Stimulated activated CD8-positive, alpha-beta memory T cell treated with anti-CD3 and anti-CD28 coated beads, Interleukin-2, amount 100 ng/mL, for 1 hour (primary cell): ENCODE results near the gene HID1.

Experiments used
- DNase-seq, 2 donors: peaks; one replicate each; pipeline ENCODE4 v3.0.0-alpha.2; 2020; ENCODE audit warnings: low read depth in 2 of 2

HID1 gene

DNA sequence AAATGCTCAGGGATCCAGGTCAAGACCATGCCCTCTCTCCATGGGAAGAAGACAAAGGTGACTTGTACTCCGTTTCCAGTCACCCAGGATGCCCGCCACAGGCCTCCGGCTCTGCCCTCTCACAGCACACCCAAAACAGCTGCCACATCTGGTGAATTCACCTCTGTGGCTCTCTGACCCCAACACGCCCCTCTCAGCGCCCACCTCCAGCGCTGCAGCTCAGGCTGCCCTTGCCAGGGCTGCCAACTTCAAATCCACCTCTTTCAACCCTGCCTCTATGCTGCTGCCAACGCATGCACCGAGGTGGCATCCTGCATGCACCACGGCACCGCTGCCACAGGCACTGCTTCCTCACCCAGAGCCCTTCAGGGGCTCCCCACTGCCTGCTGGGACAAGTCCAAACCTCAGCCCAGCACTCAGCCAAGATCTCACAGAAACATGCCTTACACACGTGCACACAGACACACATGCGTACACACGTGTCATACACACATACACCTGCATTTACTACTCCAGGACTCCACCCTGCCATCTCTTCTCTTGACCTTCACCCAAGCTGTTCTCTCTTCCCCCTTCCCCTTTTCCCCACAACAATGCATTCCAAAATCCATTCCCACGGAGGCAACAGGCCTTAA is 7.5 kb downstream of the HID1 start:
- no peak for DNase-seq

DNA sequence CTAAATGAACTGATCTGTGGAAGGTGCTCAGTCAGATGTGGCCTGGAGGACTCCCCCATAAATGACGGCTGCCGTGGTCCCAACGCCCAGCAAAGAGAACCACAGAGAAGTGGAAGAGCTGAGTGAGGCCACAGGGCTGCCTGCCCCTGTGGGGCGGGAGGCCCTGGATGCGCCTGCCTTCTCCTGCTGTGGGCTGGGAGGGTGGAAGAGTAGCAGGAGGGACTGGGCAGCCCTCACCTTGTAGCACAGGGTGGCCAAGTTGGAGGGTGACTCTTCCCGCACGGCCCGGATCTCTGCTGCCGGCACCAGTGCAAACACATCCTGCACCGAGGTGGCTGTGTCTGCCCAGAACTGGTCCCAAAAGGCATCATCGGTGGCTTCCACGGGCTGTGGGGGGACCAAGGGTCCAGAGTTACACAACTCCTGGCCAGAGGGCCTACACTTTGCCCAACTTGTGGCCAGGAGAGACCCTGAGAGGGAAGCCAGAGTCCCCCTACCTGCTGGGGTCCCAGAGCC is 8.3 kb downstream of the HID1 start:
- no peak for DNase-seq

DNA sequence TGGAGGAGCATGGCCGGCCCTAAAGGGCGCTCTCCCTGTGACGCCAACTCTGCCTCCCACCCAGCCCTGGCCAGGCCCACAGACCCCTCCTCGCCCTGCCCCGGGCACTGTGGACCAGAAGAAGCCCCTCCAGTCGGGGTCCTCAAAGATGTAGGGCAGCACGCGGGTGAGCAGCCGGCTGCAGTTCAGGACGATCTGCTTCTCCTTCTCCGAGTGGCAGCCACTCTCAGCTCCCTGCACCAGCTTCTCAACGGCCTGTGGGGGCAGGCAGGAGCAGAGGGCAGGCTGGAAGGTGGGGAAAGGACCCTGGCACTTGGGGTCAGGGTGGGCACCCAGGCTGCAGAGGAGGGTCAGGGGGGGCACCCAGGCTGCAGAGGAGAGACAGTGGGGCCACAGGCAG is 8.9 kb downstream of the HID1 start:
- DNase-seq, result no peak

DNA sequence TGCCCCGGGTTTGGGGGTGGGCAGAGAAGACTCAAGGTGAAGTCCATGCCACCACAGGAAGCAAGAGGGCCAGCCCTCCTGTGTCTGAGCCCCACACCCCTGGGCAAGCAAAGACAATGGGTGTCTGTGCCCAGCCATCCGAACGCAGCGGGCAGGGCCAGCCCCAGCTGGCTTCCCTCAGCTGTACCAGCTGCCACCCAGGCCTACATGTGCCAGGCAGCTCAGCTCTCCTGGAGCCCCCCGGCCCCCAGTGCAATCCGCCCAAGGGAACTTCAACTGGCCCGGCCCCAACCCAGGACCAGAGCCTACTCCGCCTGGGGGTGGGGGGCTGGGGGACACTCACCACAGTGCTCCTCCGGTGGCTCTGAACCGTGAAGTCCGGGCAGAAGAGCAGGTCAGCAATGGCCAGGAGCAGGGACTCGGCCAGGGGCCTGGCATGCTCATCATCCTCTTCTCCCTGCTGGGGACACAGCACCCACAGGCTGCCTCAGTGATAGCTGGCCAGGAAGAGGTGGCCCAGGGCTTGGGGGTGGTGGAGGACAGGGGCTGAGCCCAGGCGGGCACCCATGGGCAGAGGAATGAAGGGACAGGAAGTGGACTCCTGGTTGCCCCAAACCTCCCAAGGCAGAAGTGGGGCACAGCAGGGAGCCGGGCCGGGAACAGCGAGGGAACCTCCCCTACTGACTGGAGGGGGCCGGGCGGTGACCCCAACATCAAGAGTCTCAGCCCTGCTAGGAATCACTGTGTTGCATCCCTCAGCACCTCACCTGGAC is 9.8 kb downstream of the HID1 start:
- no peak for DNase-seq

DNA sequence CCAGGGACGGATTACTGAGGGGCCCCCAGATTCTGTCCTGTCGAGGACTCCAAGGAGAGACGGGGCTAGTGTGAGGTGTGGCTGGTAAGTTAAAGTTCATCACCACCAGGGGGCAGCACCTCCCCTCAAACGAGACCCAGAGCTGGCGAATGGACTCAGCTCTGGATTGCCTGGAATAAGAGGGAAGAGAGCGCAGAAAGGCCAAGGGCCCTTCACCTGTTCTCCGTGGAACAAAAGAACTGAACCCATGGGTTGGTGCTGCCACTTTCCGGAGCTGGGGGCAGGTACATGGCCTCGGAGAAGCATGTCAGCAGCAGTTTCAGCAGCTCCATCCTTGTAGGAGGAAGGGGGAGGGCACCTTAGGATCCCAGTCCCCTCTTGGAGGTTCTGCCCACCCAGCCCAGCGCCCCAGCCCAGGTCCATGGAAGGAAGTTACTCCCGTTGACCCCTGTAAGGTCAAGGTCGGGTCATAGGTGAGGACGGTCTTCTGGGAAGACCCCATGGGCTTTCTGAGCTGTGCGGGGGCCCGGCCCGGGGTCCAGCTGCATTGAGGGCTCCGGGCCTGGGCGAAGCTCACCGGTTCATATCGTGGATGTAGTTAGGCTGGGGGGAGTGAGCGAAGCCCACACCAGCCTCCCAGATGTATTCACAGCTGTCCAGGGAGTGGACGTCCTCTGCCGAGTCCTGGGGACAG is 10.8 kb downstream of the HID1 start:
- DNase-seq, result peak; percentile 68 to 73

DNA sequence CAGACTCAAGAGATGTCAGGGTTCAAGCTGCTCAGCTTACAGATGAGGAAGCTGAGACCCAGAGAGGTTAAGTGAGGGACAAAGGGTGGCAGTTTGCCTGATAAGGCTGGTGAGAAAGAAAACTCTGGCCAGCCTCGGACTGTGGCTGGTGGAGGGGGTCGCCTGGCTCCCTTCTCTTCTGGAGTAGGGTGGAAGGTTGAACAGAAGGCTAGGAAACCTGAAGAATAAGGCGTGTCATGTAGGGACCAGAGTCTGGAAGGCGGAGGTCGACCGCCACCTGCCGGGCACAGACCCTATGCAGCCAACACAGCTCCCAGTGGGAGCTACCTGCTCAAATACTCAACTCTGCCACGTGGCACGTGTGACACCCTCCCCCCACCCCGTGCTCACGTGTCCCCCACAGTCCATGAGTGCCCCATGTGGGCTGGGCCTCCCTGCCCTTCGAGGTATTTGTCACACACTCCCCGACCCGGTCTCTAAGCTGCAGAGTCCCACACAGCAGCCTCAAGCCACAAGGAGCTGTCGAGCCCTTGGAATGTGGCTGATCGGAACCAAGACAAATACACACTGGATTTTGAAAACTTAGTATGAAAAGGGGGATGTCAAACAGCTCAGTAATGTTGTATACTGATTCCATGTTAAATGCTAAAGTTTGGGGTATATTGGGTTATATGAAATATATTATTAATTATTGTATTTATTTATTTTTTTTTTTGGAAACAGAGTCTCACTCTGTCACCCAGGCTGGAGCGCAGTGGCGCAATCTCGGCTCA is 11.8 kb downstream of the HID1 start:
- no peak for DNase-seq

DNA sequence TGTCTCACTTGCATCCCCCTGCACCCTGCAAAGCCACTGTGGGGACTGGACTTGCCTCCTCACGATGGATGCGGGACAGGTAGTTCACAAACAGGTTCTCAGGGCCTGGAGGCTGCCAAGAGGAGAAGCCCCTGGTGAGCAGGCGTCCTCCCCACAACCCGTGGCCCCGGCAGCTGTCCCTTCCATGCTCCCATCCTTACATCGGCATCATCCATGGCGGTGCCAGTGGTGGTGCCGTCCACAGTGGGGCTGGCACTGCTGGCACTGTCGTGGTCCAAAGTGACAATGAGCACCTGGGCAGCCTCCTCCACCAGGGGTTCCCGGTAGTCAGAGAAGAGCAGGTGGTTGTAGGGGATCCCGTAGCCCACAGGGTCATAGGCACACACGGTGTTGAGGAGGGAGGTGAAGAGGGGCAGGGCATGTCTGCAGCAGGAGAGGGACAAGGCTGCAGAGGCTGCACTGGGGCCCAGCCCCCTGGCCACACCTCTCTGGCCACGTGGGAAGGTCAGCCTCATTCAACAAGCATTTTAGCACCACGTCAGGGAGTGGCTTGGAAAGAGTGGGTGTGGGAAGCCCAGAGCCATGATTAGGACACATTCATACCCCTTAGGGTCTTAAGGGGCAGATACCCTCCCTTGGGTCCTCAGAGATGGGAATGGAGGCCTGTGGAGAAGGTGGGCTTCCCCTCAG is 12.6 kb downstream of the HID1 start:
- DNase-seq, result no peak

DNA sequence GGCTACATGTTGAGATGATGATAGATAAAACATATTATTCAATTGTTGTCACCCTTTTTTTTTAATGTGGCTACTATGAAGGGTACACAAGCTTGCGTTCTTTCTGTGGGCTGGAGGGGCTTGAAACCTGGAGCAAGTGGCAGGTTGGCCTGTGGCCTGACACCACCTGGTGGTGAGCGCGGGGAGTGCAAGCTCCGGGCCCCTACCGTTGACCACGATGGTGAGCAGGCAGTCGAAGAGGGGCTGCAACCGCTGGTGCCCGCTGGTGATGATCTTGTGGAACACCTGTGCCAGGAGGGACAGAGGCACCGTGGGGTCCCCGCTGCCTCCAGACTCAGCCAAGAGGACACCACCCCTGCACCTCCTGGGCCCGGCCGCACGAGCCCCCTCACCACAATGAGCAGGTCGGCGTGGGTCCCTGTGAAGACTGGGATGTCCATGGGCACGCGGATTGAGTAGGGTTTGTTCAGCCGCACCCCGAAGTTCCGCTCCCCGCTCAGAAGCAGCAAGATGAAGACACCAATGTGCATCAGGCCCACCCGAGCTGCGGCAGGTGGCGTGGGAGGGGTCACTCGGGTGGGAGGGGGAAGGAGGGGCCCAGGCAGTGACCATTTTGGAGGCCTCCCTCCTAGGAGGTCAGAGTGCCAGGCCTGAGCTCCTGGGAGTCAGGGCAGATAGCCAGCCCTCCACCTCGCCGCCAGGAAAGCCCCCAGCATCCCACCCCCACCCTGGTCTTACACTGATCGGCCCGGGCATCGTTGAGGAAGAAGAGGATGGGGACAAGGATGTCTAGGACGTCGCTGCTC is 14.4 kb downstream of the HID1 start:
- peak; percentile 63 to 64 for DNase-seq

DNA sequence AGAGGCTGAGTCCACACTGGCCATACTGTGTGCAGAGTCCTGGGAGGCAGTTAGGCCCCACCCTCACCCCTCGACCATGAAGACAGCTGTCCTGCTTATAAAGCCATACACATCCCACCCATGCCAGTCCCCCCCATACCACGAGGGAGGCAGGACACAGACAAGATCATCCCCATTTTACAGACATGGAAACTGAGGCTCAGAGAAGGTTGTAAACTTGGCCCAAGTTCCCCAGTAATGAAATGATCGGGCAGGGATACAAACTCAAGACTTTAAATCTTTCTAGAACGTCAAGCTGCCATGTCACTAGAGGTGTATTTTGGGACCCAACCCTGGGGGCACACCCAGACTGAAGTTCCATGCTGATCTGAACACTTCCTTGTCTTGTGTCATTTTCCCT is 16.5 kb downstream of the HID1 start:
- no peak for DNase-seq

DNA sequence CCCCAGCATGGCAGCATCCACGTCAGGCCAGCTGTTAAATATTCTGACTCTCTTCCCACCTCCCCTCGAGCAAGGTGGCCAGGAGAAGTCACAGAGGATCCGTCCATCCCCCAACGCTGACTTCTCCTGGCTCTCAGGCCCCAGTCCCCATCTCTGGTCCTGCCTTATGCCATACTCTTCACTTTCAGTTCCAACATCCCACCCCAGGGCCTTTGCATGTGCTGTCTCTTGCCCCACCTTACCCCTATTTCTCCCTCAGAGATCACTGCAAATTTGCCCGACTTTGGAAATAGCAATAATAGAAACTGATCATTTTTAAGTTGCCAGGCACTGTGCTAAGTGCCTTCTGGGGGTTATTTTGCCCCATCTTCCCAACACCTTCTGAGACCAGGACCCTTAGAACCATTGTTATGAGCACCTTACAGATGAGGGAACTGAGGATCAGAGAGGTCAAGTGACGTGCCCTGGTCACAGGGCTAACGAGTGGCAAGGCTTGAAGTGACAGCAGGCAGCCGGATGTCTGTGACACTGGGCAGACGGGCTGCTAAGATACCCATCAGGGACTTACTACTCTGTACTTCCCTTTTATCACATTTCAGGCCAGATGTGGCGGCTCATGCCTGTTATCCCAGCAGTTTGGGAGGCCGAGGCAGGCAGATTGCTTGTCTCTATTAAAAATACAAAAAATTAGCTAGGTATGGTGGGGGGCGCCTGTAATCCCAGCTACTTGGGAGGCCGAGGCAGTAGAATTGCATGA is 17.7 kb downstream of the HID1 start:
- no peak for DNase-seq

DNA sequence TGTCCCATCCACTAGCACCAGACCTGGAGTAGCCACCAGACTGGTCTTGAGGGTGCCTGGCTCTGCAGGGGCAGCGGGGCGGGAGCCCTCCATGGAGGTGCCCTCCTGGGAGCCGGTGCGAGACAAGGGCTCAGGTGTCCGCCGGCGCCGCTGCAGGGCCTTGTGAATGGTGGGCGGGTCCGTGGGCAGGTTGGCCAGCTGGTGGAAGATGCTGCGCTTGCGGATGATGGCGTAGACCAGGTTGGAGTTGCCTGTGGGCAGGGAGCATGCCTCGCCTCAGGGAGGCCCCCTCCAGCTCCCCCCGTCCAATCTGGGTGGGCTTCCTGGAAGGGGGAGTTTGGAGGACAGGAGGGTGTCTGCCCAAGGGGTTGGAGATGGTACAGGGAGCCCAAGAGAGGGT is 18.4 kb downstream of the HID1 start:
- DNase-seq, result no peak

DNA sequence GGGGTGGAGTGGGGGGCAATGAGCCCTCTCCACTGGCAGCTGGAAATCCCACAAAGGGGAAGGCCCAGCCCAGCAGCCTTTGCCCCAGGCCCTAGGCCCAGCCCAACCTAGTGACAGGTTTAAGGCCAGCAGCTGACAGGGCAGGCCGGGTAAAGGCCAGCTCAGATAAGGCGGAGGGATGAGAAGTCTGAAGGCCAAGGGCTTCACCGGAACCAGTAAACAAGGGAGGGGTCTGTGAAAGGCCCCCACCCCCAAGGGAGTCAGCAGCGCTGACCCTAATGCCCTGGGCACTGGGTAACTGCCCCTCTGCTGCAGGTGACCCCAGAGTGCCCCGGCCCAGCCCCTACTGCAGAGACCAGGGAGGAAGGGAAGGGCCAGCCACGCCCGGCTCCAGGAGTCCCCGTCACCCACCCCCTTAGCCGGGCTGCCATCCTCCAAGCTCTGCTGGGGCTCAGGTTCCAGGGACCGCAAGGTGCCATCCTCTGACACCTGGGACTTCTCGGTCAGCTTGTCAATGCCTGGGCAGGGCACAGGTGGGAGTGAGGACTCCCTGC is 19.3 kb downstream of the HID1 start:
- DNase-seq, result no peak

DNA sequence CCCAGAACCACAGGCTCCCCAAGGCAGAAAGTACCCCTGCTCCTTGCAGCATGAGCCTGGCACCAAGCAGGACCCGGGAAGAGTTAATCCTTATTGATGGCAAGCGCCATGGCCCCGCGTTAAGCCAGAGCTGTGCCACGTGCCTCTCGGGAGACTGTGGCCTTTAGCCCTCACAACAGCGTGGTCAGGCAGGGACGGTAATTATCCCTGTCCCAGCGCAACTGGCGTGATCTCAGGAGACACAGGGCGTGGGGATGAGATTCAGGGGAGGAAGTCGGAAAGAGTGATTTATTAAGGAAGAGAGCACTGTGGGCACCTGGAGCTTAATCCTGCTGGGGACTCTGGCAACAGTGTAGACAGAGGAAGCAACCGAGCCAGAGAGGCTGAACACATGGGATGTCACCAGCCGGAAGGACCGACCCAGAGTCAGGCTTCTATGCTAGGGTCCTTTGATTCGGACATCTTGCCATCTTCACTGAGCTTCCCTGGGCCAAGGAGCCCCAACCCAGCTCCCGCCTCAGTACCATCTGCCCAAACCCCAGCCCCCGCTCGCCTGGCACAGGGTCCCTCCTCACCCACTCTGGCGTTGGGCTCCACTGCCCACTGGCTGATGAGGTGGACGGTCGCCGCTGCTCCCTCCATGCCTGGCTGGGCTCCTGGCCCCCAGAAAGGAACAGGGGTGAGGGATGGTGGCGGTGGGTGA is 20.0 kb downstream of the HID1 start:
- no peak for DNase-seq

DNA sequence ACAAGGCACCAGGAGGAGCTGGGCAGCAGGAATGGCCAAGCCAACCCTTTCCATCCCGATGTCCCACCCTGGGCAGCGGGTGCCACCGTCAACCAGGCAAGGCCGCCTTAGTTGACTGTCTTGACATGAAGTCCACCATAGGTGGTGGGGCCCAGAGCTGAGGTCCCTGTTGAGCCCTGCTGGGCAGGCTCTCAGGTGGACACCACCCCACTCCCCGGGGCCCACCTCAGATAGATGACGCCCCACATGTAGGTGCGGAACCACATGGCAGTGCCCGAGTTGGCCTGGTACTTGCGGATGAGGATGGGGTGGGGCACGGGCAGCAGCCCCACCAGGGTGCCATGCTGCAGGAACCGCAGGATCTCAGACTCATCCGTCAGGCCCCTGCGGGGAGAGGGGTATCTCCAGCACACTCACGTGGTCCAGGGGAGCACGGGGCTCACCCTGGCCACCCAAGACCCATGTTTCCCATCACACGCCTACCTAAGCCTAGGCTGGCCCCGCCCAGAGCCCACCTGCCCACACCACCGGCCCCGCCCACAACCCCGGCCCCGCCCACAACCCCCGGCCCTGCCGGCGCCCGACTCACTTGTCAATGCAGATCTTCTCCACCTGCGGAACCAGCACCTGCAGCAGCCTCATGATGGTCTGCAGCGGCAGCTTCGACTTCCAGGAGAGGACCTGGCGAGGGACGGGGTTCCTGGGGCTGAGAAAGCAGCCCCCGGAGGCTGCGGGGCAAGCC is 20.7 kb downstream of the HID1 start:
- no peak for DNase-seq

DNA sequence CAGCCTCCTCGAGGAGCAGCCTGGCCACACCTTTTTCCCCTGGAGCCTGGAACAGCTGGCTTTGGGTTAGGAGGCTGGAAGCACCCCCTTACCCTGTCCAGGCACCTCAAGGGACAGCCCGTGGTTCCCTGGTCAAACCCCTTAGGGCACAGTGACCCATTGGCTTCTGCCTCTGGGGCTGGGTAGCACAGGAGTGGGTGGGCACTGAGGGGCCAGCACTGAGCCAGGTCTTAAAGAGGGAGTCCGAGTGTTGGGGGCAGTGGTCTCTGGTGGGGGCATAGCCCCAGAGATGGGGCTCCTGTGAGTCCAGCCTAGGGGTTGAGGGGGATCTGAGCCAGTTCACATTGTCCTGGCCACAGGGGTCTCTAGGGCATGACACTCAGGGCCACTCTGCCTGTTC is 21.5 kb downstream of the HID1 start:
- no peak for DNase-seq

DNA sequence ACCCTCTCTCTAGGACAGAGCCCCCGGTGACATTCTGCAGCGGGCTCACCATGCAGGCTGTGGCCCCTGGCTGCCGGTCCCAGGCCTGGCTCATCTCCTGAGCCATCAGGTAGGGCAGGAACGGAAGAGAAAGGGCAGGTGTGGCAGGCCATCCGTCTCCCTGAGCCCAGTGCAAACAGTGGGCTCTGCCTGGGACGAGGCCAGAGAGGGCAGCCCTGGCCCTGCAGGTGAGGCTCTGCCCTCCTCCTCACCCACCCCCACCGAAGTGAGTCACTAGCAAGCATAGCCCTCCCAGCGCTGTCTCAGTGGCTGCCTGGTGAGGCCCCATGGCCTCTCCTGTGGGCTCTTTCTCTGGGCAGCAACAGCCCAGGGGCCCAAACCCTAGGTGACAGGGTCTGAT is 22.4 kb downstream of the HID1 start:
- no peak for DNase-seq

DNA sequence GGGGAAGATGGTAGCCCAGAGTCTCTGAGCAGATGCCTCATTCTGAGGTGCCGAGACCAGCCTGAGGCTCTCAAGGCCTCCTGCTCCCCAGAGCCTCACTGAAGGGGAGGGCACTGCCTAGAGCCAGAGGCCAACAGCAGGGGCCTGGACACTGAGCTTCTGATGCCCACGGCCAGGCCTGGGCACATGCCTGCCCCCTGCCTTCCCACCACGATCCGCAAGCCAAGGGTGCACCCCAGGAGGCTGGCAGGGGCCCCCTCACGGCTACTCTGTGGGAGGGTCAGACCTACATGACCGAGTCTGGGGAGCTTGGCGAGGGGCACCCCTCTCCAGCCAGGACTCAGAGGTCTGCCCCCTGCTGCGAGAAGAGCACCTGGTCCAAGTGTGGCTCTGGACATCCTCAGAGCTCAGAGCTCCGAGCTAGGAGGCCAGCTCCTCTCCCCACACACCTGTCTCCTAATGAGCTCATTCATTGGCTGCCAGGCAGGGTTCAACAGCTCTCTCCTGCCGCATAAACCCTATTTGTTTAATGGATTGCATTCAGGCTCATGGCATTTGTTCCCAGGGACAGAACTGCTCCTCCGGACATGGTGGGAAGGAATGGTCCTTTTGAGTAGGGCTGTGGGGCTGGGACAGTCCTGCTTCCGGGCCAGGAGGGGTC is 23.0 kb downstream of the HID1 start:
- no peak for DNase-seq
